IPS-NIHi7 (cell line): Measurements from ENCODE around the gene PCAT6.
"Not testable (repeated sequence)": the region's sequence is repeated elsewhere in the genome, so short reads cannot be mapped to it uniquely, and the experiment has no call there.

ENCODE experiments used
- DNase-seq: peaks from one replicate; pipeline ENCODE4 v3.0.0; 2012; ENCODE audit warnings: mixed read lengths; ENCODE audit errors: extremely low spot score

The PCAT6 gene

DNA sequence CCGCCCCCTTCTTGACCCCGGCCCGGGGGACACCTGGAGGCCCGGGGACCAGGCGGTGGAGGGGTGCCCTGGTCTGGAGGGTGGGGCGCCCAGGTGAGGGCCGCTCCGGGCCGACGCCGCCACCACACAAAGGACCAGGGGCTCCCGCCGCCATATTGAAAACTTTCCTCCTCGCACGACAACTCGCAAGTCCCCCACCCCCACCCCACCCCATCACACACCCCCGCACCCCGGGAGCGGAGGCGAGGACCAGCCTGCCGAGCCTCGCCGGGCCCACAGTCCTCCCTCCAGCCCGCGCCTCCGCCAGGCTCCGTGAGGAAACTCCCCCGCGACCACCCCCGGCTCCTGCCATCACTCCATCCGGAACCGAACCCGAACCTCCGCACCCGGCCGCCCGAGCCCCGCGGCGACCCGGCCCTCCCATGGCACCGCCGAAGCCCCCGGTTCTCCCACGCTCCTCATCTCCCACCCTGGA, 3.3 kb upstream of the PCAT6 start:
- peak; percentile 74 for DNase-seq

DNA sequence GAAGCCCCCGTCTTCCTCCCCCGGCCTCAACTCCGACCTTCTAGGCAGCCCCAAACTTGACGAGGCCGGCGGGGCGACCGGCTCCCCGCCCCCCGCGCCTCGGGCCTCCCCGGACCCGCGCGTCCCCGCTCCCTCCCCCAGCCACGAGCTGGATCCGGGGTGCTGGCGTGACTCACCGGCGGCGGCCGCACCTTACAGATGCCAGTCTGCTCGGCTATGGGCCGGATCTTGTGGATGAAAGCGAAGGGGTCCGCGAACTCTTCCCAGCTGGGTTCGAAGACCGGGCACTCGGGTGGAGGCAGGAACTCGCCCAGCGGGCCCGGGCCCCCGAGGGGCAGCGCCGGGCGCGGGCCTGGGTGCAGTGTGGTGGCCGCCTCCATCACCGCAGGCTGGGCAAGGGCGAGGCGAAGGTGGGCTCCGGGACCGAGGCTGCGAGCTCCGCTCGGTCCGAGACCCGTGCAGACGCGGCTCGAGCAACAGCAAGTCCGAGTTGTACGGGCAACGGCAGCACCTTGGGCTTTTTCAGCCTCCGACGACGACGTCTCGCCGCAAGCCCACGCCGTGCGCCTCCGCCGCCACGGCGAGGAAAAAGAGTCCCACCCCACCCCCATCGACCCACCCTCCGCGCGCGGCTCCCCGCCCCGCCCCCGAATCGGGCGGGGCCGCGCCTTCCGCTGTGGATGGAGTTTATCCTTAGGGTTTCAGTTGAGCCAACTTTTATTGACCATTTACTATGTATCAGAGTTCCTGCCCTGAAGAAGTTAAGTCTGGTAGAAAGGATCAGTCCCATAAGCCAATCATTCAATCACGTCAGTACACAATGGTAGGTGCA, 2.6 kb upstream of the PCAT6 start, which contains the start of gene KDM5B:
Gene KDM5B (minus strand): TSS at position 496 of the 832 bp plus-strand sequence. CDS start 116 bp downstream, at position 380.
- peak; percentile 67 for DNase-seq

DNA sequence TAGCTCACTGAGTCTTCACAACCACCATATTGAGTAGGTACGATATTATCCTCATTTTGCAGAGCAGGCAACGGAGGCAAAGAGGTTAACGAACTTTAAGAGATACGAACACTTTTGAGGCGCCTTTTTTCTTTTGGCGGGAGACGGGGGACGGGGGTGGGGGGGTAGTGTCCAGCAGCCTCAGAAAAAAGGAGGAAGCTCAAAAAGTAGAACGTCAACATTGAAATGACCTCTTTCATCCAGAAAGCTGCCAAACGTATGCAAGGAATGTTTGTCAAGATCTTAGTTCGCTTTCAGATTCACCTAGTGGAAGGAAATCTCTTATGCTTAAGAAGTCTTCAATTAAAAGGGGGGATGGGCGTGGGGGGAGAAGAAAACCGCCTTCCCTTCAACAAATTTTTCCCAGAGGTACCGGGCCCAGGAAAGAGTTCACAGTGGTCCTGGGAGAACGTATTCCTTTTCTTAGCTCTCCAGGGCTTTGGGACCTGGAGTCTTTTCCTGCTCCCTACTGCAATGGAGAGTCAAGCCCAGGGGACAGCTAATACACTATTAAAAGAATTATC, 1.1 kb upstream of the PCAT6 start:
- no peak for DNase-seq

DNA sequence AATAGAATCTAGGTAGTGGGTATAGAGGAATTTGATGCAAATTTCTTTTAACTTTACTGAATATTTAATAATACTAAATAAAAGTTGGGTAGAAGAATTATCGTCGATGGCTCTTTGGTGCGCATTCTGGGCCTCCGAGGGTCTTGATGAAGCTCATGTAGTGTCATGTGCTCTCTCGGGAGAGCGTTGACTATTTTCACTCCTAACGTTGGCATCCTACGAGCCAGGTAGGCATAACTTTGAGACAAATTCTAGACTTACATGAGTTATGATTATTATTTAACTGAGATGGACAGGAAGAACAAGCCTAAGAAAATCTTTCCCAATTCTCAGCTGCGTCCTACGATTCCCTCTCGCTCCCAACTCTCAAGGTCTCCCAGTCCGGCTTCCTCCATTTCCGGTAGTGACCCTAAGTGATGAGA, 550 bp upstream of the PCAT6 start:
- DNase-seq, result no peak

DNA sequence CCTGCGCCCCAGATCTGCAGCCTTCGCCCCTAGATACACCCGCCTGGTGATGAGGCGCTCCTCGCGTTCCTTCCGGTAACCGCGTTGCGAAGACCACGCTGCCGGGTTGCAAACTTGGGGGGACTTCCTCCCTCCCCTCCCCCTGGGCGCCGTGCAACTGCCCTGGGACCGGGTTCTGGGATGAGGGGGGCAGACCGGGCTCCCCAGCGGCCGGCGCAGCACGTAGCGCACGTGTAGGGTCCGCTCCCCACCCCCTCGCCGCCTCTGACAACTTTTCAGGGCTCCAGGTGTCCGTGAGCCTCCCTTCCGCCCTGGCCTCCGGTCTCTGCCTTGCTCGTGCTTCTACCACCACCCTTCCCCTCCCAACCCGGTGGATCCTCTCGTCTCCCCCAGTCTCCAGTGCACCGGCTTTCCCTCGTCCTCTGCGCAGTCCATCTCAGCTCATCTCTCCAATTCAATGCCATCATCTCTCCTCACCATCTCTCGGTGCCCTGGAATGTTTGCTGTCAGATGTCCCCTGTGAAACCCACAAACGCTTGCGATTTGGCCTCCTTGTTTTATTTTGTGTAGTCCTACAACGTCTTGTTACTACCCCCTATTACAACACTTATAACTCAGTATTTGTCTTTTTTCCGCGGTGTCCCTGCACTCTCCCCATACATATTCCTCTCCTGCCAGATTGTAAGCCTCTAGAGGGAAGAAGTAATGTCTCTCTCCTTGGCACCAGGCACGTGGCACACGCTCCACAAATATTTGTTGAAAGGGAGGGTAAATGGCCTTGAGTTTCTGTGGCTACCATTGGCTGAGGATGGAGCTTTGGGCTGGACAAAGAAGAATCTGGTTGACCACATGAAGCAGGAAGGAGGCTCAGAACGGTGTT, 782 bp downstream of the PCAT6 start:
- peak; percentile 38 for DNase-seq

DNA sequence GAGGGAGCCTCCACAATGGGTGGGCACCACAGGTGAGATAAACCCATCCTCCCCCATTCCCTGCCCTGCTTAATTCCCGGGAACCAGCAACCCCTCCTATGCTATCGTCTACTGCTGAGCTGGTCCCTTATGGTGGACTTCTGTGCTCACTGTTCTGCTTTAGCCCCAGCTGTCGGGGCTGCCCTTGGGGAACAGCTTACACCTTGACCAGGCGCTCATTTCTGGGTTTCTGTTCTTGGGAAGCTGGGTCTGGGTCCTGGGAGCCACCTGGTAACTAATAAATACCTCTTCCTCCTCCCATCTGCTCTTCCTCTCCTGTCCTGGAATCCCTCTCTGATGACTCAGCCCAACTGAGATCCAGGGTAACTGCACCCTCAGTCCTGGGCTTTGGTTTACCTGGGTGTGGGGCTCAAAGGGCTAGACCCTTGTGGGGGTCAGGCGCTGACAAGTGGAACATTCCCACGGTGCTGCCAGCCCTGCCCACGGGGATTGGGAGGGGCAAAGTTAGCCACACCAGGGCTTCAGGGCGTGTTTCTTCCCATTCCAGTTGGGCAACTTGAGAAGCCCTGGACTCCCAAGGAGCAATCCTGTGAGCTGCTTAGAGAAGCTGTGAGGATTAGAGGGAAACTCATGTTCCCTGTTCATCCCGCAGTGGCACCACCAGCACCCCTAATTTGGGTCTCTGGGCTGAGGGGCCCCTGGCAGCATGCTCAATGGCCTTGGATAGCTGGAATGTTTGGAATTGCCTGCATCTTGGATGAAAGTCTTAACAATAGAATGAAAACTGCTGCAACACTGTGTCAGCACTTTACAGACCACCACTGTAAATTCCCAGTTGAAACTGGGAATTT, 1.6 kb downstream of the PCAT6 start:
- peak; percentile 40 for DNase-seq

DNA sequence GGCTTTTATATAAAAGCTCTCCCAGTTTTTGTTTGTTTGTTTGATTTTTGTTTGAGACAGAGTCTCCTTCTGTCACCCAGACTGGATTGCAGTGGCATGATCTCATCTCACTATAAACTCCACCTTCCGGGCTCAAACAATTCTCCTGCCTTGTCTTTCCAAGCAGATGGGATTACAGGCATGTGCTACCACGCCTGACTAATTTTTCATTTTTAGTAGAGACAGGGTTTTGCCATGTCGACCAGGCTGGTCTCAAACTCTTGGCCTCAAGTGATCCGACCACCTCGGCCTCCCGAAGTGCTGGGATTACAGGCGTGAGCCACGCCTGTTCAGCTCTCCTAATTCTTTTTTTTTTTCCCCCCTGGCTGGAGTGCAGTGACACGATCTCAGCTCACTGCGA, 4.4 kb downstream of the PCAT6 start:
- DNase-seq, result no peak

DNA sequence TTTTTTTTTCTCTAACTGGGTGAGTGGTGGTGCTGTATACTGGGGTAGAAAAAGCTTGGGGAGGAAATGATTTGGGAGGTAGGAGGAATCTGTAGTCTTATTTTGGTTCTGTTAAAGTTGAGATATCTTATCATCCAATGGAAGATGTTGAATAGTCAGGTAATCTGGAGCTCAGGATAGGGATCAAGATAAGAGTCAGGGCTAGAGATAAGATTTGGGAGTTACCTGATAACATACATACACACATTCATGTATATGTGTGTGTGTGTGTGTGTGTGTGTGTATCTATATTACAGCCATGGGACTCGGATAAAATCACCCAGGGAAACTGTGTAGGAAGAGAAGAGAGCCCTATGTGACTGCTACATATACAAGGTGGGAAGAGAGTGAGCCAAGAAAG, 8.1 kb downstream of the PCAT6 start:
- DNase-seq, result no peak

DNA sequence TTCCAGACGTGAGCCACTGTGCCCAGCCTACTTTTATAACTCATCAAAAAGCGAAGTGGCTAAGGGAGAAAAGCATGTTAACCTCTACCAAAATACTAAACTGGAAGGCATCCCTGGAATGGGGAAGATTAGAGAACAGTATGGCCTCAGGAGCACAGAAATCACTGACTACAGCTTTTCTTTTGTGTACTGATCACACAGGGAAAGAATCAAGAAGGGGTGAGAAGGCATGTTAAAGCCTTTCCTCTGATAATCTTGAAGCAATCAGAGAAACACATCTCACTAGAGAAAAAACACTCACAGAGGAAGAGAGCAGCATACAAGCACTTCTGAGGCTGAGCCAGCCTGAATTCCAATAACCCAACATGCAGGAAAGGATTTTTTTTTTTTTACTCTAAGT, 10.7 kb downstream of the PCAT6 start:
- DNase-seq, result no peak

DNA sequence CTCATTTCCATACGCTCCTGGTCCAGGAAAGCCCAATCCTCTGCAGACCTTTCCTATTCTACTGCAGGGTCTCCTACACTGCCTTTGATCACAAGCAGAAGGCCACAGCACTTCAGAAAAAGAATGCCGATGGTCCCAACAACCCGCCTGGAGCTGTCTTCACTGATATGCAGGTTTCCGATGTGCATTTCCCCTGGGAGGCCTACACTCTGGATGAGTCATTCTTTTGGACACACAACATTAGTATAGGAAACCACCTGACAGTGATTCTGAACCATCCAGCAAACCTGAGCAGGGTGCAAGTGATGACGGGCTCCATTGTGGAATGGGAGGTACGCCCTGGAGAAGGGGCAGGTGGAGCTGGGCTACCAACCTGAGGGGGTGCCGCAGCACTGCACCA, 15.0 kb downstream of the PCAT6 start:
- DNase-seq, result no peak

DNA sequence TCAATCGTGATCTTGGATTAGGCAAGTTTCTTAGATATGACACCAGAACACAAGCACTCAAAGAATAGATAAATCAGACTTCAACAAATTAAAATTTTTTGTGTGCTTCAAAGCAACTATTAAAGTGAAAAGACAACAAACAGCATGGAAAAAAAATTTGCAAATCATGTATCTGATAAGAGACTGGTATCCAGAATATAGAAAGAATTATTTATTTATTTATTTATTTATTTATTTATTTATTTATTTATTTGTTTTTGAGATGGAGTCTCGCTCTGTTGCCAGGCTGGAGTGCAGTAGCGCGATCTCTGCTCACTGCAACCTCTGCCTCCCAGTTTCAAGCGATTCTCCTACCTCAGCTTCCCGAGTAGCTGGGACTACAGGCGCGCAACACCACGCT, 18.5 kb downstream of the PCAT6 start:
- DNase-seq, result not testable (repeated sequence)

DNA sequence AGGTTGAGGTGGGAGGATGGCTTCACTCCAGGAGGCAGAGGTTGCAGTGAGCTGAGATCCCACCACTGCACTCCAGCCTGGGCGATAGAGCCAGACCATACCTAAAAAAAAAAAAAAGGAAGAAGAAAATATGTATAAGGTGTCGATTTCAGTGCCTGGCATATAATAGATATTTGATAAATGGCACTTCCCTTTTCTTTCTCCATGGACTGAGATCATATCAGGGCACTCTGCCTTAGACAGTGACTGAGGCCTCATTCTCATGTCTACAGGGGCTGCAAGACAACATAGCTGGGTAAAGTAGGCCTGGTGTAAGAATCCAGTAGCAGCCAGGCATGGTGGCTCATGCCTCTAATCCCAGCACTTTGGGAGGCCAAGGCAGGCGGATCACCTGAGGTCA, 21.2 kb downstream of the PCAT6 start:
- DNase-seq, result no peak

DNA sequence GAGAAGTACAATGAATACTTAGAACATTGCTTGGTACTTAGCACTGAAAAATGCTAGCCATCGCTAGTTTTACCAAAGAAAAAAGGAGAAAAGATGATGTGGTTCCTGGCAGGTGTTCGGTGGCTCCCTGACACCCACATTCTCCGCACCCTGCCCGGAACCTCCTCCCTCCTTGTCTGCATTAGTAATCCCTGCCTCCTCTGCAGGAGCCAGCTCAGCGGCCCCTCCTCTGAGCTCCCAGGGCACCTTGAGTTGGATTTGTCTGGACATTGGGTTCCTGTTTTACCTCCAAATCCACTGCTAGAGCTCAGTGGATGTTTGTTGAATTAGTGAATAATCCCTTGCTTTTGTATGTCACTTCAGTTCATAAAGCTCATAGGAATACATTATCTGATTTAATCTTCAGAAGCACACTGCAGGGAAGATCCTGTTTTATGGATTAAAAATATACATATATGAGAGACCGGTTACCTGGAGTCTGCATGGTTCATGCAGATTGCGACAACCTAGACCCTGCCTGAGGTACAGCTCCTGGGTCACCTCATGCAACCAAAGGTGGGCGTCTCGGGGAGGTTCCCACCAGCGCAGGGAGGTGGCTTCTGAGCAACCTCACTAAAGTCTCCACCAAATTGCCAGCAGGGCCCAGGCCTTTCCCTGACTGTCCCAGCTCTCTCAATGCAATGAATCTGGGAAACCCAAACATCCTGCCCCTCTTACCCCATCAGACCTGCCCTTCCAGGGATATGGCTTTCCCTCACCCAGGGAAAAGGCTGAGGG, 24.2 kb downstream of the PCAT6 start:
- peak; percentile 18 for DNase-seq

DNA sequence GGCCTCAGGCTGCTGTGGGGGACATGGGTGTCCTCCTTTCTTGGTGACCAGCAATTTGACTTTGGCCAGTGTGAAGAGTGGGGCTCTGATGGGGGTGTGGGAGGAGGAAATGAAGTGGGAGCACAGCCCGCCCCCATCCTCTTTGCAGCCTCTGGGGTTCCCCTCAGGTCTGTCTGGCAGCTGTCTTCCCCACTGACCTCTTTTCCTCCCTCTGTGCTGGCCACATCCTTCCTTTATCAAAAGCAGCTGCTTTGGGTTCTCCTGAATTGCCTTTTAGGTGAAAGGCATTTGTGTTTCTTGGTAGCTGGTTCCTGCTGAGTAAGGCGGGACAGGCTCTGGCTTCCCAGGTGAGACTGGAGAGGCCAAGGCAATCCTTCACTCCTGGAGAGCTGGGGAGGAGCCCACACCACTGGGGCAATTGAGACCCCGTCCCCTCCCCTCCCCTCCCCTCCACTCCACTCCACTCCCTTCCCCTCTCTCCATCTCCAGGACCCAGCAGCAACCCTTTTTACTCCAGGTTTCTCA, 24.9 kb downstream of the PCAT6 start:
- DNase-seq, result peak; percentile 62

DNA sequence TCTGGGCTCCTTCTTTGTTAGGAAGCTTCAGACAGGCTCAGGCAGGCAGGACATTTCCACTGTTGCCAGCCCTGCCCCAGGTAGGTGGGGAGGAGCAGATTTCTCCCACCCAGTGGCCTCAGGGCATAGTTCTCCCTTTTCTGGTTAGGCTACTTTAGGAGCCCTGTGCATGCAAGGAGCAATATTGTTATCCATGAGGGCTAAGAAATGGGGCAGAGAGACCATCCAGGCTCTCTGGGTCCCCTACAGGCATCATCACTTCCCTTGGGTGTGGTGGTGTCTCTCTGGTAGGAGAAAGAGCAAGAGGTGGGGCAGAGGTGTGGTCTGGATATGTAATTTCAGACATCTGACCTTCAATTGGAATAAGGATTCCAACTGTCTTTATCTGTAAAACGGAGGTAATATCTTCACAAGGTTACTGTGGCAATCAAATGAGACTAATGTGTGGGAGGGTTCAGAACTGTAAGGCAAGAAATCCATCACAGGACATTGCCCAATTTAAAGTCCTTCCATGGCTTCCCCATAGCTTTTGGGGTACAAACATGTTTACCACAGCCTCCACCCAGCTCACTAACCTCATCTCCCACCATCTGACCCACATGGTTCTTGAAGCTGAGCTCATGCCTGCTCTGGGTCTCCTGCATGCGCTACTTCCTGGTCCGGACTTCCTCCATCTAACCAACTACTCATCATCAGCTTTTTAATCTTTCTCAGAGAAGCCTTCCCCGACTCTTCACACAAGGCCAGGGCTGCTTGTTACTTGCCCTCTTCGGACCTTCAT, 26.1 kb downstream of the PCAT6 start:
- no peak for DNase-seq

DNA sequence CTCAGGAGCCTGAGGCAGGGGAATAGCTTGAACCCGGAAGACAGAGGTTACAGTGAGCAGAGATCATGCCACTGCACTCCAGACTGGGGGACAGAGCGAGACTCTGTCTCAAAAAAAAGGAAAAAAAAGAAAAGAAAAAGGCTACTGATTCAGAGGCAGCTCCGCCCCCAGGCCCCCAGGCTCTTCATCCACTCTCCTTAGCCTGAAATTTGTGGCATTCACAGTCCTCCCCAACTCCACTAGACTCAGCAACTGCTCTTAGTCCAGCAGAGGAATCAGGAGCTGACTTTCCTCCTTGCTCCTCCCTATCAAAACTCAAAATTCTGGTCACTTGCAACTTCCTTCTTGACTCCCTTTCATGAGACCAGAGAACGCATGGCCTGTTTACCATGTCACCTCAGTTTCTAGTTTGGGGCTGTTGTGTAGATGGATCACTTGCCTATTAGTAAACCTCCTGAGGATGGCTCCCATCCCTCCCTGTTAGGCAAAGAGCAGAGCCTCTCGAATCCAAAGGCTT, 27.1 kb downstream of the PCAT6 start:
- DNase-seq, result no peak

DNA sequence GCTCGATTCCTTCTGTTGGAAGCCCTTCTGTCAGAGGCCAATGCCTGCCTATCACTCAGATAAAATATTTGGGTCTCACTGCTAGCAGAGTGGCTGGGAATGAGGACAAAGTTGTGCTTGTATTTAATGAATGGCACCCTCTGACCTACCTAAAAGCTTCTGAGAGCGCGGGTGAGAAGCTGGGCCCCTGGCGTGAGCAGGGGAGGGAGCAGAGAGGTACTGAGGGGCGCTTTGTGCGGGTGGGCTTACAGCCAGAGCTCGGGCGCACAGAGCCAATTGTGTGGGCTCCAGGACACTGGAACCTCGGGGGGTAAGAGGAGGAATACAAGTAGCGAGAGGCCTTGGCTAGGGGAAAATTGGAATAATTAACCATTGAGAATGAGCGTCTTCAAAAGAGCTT, 32.3 kb downstream of the PCAT6 start:
- no peak for DNase-seq

DNA sequence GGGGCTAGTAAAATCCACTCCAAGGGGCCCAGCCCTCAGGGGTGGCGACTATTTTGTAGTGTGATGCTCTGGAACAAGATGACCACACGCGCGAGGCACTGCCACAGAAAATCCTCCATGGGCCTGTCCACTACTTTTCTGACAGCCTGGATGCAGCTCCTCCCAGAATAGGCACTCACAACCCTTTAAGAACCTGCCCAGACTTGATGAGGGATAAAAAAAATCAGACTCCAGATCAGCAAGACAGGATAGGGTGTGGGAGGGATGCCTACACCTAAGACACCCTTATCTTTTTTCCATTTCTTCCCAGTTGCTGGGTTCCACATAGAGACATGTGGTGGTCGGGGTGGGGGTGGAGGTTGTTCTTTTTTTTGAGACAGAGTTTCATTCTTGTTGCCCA, 33.5 kb downstream of the PCAT6 start:
- DNase-seq, result no peak

DNA sequence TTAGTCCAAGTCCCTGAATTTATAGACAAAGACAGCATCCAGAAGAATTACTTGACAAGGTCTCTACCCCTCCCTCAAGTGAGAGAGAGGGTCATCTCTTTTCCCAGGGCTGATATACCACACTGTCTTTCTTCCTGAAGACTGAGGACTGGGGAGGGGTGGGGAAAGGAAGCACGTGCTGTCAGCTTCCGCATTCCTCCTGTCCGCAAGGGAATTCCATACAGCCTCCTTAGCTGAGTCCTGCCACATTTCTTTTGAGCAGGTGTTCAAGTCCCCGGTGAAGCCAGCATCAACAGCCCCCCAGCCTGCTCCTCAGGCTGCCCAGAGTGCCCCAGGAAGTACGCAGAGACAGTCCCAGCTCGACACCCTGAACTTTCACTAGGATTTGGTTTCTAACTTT, 34.2 kb downstream of the PCAT6 start:
- DNase-seq, result peak; percentile 48
